GM19193 (cell line): ENCODE data around the gene IFNA5.

Experiments
- POLR2A ChIP-seq: IDR thresholded peaks from 4 replicates; pipeline ENCODE4 v1.6.1; 2011; ENCODE audit not compliant: insufficient read depth, insufficient read length; ENCODE audit errors: extremely low read depth

IFNA5 gene

DNA sequence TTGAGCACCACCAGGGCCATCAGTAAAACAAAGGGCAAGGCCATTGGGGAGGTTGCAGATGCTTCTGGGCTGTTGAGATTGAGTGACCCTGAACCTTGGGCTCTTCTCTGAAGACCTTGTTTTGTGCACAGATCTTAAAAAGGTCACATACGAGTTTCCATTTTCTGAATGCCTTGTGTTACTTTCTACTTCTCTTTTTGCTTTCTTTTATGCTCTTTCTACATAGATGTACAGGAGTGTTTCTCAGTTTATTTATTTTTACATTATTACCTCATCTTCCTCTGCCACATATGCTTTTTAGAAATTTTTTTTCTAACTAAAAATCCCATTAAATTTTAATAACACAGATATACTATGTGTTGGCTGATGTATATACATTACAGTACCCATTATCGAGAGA is at the start of gene IFNA5:
Gene IFNA5, minus strand, starts transcription at position 101 of the 400 bp plus-strand sequence. Its CDS starts 57 bp downstream, at position 44.
- no peak for TF ChIP-seq POLR2A

DNA sequence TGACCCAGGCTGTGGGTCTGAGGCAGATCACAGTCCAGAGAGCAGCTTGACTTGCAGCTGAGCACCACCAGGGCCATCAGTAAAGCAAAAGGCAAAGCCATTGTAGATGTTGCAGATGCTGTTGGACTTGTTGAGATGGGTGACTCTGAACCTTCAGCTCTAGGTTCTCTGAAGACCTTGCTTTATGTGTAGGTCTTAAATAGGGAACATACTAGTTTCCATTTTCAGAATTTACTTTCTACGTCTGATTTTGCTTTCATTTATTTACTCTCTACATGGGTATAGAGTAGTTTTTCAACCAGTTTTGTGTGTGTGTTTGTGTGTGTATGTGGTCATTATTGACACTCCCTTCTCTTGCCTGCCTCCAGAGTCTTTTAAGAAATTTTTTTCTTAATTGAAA is 45.7 kb upstream of the IFNA5 start, which contains the start of gene IFNA6:
Gene IFNA6, minus strand, starts transcription at position 101 of the 400 bp plus-strand sequence. Its CDS starts 0 bp downstream, at position 101.
- no peak for TF ChIP-seq POLR2A

DNA sequence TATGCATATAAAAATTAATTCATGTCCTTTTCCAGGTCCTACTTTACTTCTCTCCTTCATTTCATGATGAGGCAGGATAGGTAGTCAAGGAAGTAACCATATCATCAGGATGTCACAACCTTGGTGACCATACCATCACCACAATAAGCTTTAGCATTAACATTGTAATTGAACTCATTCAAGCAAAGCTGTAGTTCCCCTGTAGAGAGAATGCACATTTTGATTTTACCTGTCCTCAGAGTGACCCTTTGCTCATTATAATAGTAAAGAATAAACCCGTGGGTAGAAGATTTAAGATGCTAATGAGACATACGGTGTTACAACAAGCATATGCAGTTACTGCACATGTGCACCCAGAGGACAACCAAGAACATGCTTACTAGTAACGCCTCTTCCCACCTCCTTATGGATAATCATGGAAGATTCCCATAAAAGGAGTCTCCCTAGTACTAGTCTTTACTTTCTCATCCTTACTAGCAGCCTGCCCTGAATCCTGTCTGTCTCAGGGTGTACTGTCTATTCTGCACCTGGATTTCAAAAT is 43.4 kb upstream of the IFNA5 start:
- no peak for TF ChIP-seq POLR2A

DNA sequence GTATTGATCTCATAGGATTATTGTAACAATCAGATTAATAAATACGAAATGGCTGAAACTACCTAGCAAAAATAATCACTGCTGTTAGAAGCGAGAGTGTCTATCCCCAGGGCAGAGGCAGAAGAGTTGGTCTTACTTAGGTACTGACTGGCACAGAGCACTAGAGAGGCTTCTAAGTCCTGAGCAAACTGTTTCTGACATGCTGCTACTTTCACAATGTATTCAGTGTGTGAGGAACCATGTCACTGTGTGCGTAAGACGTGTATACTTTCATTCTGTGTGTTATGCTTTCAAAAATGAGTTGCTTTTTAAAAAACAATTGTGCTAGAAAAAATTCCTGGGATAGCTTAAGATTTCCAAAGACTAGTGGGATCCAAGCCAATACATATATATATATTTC is 35.6 kb upstream of the IFNA5 start:
- TF ChIP-seq POLR2A: no peak

DNA sequence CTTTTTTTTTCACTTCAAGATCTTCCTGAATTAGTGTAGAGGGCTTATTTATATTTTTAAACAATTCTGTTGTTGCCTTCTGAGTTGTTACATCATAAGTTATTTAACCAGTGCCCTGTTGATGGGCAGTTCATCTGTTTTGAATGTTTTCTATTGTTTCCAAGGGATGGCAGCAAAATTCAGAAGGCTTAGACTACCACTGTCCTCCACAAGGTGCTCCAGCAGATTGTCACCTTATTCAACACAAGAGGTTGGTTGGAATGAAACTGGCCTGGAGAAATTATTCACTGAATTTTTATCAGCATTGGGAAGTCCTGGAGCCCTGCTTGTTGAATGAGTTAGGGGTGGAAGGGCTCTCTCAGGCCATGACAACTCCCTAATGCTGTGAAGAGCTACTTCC is 31.3 kb upstream of the IFNA5 start:
- TF ChIP-seq POLR2A: no peak

DNA sequence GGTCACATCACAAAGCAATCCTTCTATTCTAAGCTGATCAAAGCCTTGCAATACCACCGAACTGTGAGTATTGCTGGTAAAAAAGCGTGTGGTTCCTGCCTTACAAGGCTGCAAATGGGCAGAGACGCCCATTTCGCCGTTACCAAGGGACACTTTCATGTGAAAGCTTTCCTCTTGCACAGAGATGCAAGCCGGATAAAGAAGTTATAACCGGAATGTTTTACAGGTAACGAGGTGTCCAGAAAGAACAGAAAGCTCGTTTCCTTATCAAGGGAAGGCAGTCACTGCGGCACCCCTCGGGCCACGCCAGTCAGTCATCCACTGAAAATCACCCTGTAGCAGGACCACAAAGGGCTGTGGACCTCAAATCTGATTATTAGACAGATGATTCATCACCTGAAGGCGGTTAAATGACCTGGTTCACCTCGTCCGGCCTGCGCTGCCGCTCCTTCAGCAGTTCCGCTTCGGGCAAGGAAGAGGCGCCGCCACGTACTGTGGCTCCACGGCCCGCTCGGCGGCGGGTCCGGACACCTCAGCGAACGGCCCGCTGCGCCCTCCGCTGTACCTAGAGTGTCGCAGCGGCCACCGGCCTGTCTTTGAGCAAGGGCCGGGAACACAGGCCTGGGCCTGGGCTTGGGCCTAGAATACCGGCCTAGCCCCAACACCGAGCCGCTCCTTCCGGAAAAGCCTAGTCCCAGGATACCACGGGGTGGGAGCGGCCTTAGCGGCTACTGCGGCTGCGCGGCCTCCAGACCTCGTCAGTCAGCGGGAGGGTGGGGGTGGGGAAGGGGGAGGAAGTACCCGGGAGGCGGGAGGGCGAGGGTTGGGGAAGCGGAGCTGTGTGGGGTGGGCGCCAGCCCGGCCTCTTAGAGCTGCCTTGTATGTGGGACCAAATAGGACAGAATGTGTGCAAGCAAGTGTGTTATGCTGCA is 29.9 kb upstream of the IFNA5 start, which contains the start of gene KLHL9:
Gene KLHL9, minus strand, starts transcription at position 704 of the 932 bp plus-strand sequence. Its CDS starts 545 bp downstream, at position 159.
- TF ChIP-seq POLR2A: peak; percentile 88

DNA sequence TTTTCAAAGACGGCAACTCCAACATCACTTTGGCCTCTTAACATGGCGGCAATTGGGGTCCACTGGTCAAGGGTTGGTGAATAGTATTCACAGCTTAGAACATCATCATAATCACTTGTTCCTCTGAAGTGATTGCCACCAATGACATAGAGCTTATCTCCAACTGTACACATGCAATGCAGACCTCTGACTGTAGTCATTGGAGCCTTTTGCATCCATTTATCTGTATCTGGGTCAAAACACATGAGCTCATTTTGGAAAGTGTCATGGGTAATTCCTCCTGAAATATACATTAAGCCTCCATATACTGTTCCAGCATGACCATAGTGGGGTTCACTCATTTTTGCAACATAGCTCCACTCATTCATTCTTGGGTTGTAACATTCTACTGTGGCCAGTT is 28.1 kb upstream of the IFNA5 start:
- no peak for TF ChIP-seq POLR2A

DNA sequence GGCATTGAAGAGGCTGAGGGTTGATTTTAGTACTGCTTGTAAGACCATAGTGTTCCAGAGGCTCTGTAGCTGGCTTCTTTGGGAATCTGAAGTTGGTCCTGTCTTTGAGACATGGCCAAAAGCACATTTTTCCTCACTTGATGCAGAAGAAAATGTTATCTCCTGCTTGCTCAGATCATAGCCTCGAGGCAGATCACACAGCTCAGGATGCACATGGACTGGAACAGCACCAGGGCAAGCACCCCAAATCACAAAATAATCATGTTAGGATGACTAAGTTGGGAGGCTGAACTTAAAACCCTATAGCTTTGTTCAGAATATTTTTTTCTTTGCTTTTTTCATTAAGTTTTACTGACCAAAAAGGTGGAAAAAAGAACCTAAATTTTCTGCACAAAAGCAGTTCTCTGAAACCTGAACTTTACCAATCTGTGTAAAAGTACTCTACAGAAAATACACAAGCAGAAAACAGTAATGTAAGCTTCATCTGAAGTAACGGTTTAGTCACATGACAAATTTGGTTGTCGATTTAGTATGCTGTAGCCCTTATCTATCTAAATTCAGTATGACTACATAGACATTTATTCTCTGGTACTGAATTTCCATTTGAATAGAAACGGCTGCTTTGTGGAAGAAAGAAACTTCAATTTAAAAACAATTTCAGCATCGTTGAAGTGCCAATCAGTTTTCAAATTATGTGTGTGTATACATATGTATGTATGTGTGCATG is 26.7 kb upstream of the IFNA5 start:
- no peak for TF ChIP-seq POLR2A

DNA sequence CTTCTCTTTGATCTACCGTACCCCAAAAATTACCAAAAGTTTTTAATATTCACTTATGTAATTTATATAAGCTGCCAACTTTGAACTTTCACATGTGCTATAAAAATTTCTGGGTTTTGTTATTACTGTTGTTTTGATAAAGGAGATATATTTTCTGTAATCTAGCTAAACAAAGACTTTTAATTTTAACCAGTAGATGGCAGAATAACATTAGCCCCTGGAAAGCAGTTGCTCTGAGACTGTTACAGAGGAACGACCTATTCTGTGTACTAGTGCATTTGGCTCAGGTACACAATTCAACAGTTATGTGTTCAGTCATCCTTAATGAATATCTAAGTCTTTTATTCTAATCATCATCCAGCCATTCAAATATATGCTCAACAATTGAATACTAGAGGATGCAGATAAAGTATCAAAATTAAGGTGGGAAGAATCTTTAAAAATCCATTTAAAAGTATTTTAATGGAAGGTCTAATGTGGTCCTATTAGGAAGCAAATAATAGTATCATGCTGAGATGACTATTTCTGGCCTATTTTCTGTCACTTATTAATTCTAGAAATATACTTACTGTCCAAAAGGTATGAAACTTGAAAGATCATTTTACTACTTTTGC is 21.5 kb upstream of the IFNA5 start:
- no peak for TF ChIP-seq POLR2A

DNA sequence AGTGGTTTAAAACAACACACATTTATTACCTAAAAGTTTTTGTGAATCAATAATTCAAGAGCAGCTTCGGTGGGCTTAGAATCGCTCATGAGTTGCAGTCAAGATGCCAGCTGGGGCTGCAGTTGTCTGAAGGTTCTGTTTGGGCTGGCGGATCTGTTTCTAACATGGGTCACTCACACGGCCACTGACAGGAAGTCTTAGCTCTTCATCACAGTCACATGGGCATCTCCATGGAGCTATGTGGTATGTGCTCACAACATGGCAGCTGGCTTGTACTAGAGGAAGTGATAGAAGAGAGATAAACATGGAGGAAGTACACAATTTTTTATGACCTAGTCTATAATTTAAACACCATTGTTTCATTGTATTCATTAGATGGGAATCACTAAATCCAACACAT is 18.9 kb upstream of the IFNA5 start:
- no peak for TF ChIP-seq POLR2A

DNA sequence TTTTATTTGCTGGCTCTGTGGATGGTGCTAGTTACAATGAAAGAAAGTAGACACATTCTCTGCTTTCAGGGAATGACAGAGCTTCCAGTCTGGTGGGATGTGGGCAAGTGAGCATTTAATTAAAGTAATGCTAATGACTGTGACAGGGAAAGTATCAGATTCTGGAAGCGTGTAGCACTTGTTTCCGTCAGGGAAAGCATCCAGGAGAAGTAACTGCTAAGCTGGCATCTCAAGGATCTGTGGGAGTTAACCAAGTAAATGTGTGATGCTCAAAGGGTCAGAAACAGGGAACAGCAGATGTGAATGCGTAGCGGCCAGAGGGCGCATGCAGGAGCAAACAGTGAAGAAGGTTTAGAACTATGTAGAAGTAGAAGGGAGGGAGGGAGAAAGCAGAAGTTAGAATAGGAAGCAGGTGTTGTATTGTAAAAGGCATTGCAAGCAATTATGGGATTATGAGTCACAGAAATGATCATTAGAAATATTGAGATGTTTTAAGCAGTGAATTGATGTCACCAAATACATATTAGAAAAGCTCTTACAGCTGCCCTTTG is 17.9 kb upstream of the IFNA5 start:
- no peak for TF ChIP-seq POLR2A

DNA sequence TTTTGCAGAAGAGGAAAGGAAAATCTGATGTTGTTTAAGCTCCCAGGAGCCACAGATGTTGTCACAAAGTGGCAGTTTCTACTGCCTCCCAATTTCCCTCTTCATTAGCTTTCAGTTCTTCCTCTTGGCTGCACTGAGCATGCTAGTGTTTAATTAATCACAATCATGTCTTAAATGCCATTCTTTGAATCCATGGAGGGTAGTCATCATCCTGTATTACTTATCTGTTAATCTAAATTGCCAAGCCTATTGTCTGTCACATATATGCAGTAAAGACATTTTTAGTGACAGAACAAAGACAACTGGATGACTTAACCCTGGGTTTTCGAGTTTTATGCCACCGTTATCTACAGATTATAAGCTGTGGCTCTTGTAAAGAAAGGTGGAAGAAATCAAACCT is 15.4 kb upstream of the IFNA5 start:
- TF ChIP-seq POLR2A: no peak

DNA sequence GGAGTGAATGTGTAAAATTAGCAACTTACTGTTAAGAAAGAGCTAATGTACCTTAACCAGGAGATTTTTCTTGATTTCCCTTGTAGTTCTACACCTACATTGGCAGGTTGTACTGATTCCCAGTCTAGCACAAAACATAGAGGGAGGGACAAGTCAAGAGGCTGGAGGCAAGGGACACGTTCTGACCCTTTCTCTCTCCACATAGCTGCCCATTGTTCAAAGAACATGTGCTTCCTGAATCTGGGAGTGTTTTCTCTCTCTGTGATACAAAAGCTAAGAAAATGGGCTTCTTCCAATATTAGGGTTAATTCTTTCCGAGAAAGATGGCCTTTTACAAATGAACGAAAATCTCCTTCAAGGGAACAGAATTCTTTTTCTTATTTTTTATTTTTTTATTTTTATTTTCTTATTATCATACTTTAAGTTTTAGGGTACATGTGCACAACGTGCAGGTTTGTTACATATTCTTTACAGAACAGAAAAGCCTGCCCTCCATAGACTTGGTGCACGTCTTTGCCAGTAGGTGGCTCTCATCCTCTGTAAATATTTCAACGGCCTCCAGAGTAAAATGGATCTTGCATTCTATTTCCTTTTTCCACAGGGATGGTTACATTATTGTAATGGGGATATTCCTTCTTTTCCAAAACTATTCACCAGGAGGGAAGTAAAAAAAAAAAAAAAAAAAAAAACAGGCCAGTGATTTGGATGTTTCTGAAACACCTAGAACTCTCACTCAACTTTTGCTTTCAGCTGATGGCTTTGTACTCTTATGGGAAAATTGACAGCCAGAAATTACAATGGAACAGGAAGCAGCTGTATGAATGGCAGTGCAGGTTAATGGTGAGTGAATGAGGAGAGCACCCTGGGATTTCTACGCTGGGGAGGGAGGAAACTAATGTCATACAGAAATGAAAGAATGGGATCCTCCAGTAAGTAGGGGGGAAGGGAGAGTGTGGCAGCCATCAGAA is 13.1 kb upstream of the IFNA5 start:
- TF ChIP-seq POLR2A: no peak
